Measurements from ENCODE around the gene LRRC23. TPM values are rescaled to one million over a fixed set of nuclear protein-coding genes. Genes with fewer than 3 reads are reported as not detected.

LRRC23 gene
- total RNA-seq, 1 experiment from 2014 or later, result 5.1 TPM

- H4K20me1 ChIP-seq (ENCODE audit: low read length), result no peaks in the 10 kb centered on the region
- BruUV-seq (replicated peaks), result no TSS peak
- TF ChIP-seq CTCF (conservative IDR thresholded peaks at IDR 0.05; ENCODE audit: low read depth, low read length) (no peak), EZH2 (IDR thresholded peaks at IDR 0.05; ENCODE audit: low read length, unreplicated experiment) (no peak), EZH2phosphoT487 (IDR thresholded peaks at IDR 0.05; ENCODE audit: borderline replicate concordance, low read length) (no peak)
- CTCF ChIA-PET, result no interaction called here
- H3K27me3 ChIP-seq (ENCODE audit: low read length), result no peaks in the 10 kb centered on the region
- H3K9ac ChIP-seq (ENCODE audit: low read length), result no peak overlapping the region
- H3K4me1 ChIP-seq (ENCODE audit: insufficient read depth, low read length), result peaks cover 22% of the 10 kb centered on the region
- no peak overlapping the region for H3K27ac ChIP-seq (ENCODE audit: low read length)
- POLR2A ChIA-PET (ENCODE audit: unreplicated experiment), result no interaction called here
- H3K9me3 ChIP-seq (ENCODE audit: low read length), result no peaks in the 10 kb centered on the region
- H2AFZ ChIP-seq (ENCODE audit: low read length), result no peak overlapping the region
- H3F3A ChIP-seq (ENCODE audit: low read length, unreplicated experiment), result no peaks in the 10 kb centered on the region
- no peak for DNase-seq
- no peaks in the 10 kb centered on the region for H3K79me2 ChIP-seq (ENCODE audit: low read length)
- H3K4me3 ChIP-seq (ENCODE audit: low read length), result no peak overlapping the region
- no peak overlapping the region for H3K4me2 ChIP-seq (ENCODE audit: low read length)
- H3K36me3 ChIP-seq (ENCODE audit: low read depth, low read length), result no peaks in the 10 kb centered on the region
- intact Hi-C loops (cut with micrococcal nuclease), result no loop called here
- no peaks in the 10 kb centered on the region for H3K9me2 ChIP-seq (replicated peaks; ENCODE audit: low read length)
- ATAC-seq, result no peak
These were observed 16.9 kb downstream of the LRRC23 start for GRCh38 chr12:6921539-6921938.

GRCh38 chr12:6921996-6922946, 17.6 kb downstream of the LRRC23 start:
- POLR2A ChIA-PET (ENCODE audit: unreplicated experiment), result interaction anchor here (0.6 kb wide), 1 partner anchor 17 kb away, joined by 8 read pairs; the partner anchor contains the start of gene LRRC23
- no peak overlapping the region for H2AFZ ChIP-seq (ENCODE audit: low read length)
- ATAC-seq (no peak), DNase-seq (no peak)
- H3K79me2 ChIP-seq (ENCODE audit: low read length), result peaks cover 7% of the 10 kb centered on the region
- no peak overlapping the region for H3K27ac ChIP-seq (ENCODE audit: low read length)
- no peaks in the 10 kb centered on the region for H4K20me1 ChIP-seq (ENCODE audit: low read length)
- no peak overlapping the region for H3K4me3 ChIP-seq (ENCODE audit: low read length)
- intact Hi-C loops (cut with micrococcal nuclease), result no loop called here
- H3K9me2 ChIP-seq (replicated peaks; ENCODE audit: low read length), result no peaks in the 10 kb centered on the region
- H3K36me3 ChIP-seq (ENCODE audit: low read depth, low read length), result no peaks in the 10 kb centered on the region
- no peaks in the 10 kb centered on the region for H3K9me3 ChIP-seq (ENCODE audit: low read length)
- CTCF ChIA-PET, result interaction anchor here (0.6 kb wide), 1 partner anchor 19 kb away, joined by 3 read pairs; no protein-coding TSS in a partner anchor
- BruUV-seq (replicated peaks), result no TSS peak
- no peaks in the 10 kb centered on the region for H3F3A ChIP-seq (ENCODE audit: low read length, unreplicated experiment)
- no peaks in the 10 kb centered on the region for H3K27me3 ChIP-seq (ENCODE audit: low read length)
- H3K4me1 ChIP-seq (ENCODE audit: insufficient read depth, low read length), result peaks cover 29% of the 10 kb centered on the region
- no peak overlapping the region for H3K9ac ChIP-seq (ENCODE audit: low read length)
- TF ChIP-seq CTCF (conservative IDR thresholded peaks at IDR 0.05; ENCODE audit: low read depth, low read length), result no peak
- TF ChIP-seq EZH2 (IDR thresholded peaks at IDR 0.05; ENCODE audit: low read length, unreplicated experiment), result no peak
- TF ChIP-seq EZH2phosphoT487 (IDR thresholded peaks at IDR 0.05; ENCODE audit: borderline replicate concordance, low read length), result no peak
- no peak overlapping the region for H3K4me2 ChIP-seq (ENCODE audit: low read length)

Data from PC-3 (cell line).